HG03280 (cell line): ENCODE data around the gene TRAK2.

Source experiments
- ATAC-seq: cut with Tn5 transposase; IDR thresholded peaks from one replicate; pipeline ENCODE4 v1.9.1; 2021; ENCODE audit warnings: mild to moderate bottlenecking, moderate library complexity; ENCODE audit not compliant: unreplicated experiment

Gene TRAK2

DNA sequence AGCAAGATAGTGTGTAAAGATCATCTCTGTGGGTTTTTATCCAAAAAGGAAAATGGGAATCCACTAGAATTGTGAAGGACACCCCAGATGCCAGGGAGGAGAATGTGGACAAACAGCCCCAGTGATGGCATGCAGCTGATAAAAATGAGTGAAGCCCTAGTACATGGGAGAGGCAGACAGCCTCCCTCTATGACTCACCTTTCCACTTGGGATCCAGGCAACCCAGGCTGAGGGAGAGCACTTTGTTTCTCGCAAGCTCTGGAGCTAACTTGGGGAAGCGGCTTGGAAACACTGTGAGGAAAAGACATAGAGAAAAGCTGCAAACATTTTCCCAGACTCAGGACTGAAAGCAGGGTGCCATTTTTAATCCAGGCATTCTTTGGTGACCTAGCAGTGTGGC, 88.9 kb downstream of the TRAK2 start:
- ATAC-seq: no peak

GRCh38 chr2:201361078-201361733, 90.1 kb downstream of the TRAK2 start:
- ATAC-seq: no peak

DNA sequence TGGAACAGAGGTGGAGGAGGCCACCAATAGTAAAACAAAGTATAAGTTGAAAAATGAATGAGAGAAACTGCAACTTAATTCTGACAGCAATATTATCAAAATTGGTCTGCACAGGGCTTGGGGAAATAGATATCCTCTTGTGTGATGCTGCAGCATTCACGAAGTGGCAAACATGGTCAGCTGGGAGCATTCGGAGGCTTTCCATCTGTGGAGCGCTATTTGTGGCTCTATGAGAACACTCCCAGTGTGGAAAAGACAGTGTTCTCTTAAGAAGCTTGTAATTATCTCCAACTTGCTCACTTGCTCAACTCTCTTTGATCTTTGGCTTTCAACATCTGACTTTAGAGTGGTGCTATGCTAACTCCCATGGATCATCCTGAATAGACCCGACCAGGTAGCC, 91.0 kb downstream of the TRAK2 start:
- no peak for ATAC-seq

- no peak for ATAC-seq
Measured at GRCh38 chr2:201358684-201359083, 92.6 kb downstream of the TRAK2 start.

DNA sequence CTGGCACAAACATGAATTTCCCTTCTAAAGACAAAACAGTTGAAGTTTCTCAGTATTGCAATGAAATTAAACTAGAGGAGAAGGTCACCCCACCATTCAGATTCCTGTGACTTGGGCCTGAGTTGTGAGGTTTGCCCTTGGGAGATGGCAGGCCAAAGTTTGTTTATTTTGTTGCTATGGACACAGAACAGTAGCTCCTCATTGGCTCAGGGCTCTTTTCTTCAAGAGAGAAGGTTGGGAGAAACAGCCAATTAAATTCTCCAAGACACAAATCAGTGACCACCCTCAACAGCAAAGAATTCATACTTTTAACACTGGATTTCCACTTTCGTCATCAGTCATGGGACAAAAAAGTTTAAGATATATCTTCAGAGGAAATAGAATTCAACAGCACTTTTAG, 94.0 kb downstream of the TRAK2 start, which contains the start of gene FLACC1:
Gene FLACC1 (minus strand): TSS at position 125 of the 400 bp plus-strand sequence. CDS start 5,941 bp downstream, outside the sequence.
- ATAC-seq: no peak

- ATAC-seq: no peak
Measured at GRCh38 chr2:201353116-201353515, 98.1 kb downstream of the TRAK2 start.

DNA sequence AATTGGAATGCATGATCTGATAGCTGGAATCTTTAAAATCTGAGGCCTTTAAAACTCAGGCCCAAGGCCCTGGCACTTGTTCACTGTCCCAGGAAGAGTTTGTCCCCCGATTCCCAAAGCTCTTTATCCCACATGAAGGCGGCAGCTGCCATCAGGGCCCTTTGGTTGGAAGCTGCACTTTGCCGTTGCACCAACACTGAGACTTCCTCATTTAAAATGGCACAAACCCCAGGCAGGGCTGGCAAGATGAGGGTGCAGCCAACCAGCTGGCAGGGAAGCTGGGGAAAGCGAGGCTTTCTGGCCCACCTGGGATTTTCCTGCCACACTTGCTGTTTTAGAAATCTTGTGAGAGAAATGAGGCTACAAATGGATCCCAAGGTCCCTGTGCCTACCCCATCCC, 100.4 kb downstream of the TRAK2 start:
- ATAC-seq: no peak

DNA sequence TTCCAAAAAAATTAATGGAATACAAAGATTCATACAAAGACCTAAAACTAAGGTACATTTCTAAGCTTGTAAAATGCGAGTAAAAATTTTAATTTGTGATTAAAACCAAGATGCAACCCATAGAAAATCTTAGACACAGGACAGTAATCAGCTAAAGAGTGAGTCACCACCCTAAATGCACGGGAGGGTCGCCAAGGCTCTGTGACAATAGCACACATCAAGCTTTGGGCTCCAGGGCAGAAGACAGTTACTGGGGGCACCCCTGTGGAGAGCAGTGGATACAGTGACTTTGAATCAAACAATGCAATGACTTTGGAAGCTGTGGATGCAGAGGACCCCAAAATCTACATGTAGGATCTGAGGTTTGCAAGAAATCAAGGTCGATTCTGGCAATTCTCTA, 101.7 kb downstream of the TRAK2 start:
- no peak for ATAC-seq

DNA sequence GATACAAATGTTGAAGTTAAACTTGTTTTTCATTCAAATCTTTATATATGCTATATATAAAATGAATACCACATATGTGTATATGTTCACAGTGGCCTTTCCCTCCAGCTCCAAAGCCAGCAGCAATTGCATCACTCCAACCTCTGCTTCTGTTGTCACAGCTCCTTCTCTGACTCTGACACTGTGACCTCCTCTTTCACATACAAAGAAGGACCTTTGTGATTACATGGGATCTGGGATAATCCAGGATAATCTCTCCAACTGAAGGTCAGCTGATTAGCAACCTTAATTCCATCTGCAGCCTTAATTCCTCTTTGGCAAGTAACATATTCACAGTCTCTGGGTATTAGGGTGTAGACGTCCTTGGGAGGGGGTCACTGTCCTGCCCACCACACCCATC, 102.5 kb downstream of the TRAK2 start:
- no peak for ATAC-seq

DNA sequence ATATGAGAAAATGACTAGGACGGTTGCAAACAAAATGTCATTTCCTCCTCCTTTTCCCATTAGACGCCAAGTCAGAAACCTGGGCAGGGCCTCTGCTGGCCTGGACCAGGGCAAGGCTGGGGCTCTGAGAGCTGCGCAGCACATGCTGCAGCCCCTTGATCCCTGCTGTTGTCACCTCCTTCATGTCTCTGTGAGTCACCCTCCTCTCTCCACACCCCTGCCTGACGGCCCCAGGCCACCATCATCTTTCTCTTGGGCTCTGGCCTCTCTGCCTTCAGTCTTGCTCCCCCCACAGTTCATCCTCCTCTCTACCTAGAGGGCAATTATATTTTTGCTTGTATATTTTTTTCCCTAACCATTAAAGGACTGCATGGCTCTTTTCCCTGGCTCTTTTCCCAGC, 104.1 kb downstream of the TRAK2 start:
- ATAC-seq: no peak

GRCh38 chr2:201345625-201346213, 105.5 kb downstream of the TRAK2 start:
- no peak for ATAC-seq

GRCh38 chr2:201344663-201345366, 106.4 kb downstream of the TRAK2 start:
- ATAC-seq: peak; percentile 69

DNA sequence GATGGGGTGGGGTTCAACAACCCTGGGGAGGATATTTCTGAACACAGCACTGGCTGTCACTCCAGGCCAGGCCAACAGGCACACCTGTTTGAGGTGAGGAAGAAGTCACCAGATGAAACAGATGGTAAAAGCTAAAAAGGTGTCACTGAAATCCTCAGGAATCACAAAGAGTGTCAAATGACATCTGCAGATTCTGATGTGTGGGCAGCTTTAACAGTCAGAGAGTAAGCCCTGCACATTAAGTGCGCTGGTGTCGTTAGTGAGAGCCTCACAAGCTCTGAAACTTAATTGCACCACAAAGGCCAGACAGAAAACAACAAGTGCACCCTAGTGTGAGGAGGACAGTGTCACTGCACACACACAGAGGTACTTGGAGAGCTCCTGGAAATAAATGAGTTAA, 107.7 kb downstream of the TRAK2 start:
- ATAC-seq: no peak

DNA sequence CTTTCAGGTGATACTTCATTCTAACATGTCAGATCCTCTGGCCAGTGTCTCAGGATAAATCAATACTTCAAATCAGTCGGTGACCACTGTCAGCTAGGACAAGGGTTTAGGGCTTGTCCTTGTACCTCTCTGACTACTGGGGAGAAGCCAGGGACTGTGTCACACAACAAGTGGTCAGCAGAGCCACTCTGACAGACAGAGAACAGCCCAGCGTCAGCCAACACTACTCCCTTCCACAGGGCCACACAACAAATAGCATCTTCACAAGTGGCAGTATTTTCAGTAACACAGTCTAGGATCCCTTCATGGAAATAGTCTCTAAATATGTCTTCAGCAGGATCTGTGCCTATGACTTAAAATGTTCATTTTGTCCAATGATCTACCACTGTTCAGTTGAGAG, 108.3 kb downstream of the TRAK2 start:
- ATAC-seq: no peak

DNA sequence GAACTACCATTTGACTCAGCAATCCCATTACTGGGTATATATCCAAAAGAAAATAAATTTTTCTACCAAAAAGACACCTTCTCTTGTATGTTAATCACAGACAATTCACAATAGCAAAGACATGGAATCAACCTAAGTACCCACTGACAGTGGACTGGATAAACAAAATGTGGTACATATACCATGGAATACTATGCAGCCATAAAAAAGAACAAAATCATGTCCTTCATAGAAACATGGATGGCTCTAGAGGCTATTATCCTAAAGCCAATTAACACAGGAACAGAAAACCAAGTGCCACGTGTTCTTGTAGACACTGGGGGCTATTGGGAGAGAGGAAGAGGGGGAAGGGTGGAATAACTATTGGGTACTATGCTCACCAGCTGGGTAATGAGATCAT, 121.8 kb downstream of the TRAK2 start:
- no peak for ATAC-seq

DNA sequence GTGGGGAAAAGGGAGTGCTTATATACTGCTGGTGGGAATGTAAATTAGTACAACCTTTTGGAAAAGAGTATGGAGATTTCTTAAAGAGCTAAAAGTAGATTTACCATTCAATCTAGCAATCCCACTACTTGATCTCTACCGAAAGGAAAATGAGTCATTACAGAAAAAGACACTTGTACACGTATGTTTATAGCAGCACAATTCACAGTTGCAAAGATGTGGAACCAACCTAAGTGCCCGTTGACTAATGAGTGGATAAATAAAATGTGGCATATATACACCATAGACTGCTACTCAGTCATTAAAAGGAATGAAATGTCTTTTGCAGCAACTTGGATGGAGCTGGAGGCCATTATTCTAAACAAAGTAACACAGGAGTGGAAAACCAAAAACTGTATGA, 123.6 kb downstream of the TRAK2 start:
- ATAC-seq: no peak
